OCI-M2 (cell line): ENCODE data around the gene PRELP.
"Not testable (repeated sequence)": the region's sequence is repeated elsewhere in the genome, so short reads cannot be mapped to it uniquely, and the experiment has no call there.

ENCODE experiments used
- DNase-seq: peaks from one replicate; lab custom pipeline; 2025; ENCODE audit not compliant: unreplicated experiment; lab: John Stamatoyannopoulos, UW

Gene PRELP

DNA sequence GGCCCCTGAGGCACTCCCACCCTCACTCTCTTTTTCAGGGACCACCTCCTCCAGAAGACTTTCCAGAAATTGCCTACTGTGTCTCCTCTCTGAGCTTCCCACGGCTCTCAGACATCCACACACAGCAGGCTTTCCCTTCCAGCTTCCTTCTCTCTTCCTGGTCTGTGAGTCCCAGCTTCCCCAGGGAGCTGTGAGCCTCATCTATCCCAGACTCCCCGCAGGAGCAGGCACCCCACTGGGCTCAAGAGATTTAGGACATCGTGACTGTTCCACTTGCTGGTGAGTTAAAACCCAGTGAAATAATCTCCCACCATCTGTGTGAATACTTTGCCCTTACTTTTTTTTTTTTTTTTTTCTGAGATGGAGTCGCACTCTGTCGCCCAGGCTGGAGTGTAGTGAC is 22.0 kb upstream of the PRELP start:
- DNase-seq, result no peak

GRCh38 chr1:203454986-203455471 is 20.6 kb upstream of the PRELP start:
- DNase-seq, result no peak

DNA sequence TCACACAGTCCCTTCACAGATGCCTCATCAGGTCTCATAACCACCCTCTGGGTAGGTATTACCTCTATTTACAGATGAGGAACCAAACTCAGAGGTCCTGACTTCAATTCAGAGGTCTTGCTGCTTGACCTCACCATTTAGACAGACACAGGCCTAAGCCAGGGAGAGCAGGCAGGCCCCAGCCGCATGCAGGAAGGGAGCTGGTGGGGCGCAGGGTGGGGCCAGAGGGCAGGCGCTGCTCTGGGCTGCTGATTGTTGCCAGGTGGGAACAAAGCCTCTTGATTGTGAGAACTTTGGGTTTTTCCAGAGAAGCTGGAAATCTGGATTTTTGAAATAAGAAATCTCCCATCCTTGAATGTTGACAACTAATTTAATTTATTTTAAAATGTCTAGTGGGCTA is 19.9 kb upstream of the PRELP start:
- DNase-seq, result no peak

GRCh38 chr1:203456577-203456976 is 19.0 kb upstream of the PRELP start:
- no peak for DNase-seq

DNA sequence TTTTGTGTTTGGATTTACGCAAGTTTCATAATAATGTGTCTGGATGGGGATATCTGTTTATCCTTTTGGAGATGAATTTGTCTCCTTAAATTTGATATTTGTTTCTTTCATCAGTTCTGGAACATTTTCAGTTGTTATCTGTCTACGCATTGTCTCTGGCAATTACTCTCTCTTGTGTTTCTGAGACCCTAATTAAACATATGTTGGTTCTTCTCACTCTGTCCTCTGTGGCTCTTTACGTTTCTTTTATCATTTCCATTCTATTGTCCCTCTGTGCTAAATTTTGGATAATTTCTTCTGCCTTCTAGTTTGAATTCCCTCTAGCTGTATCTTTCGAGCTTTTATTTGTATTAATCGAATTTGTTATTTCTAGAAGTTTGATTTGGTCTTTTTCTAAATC is 17.5 kb upstream of the PRELP start:
- DNase-seq, result no peak

GRCh38 chr1:203459671-203460201 is 15.9 kb upstream of the PRELP start:
- no peak for DNase-seq

- no peak for DNase-seq
These were observed 13.9 kb upstream of the PRELP start for GRCh38 chr1:203461717-203462116.

DNA sequence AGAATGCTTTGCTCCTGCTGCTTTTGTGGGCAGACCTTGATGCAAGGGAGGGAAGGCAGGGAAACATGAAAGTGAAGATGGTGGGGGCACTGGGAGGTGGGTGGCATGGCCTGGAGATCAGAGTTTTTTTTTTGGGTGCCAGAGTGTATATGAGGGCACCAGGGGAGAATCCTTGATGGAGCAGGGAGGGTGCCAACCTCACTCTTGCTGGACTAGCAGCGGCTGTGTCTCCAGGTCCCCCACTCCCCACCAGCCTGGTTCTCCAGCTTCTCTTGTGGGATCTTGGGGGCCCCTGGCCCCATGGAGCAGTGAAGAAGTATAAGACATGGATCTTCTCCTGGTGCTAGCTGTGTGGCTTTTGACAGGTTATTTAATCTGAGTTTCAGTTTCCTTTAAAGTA is 13.5 kb upstream of the PRELP start:
- no peak for DNase-seq

DNA sequence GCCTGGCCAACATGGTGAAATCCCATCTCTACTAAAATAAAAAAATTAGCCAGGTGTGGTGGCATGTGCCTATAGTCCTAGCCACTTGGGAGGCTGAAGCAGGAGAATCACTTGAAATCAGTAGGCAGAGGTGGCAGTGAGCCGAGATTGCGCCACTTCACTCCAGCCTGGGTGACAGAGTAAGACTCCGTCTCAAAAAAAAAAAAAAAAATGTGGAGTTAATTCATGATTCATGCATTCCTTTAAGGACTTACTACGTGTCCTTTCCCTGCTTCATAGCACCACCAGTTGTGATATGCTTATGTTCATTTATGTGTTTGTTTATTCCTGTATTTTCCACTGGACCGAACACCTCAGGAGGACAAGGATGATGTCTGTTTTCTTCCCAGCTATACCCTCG is 12.7 kb upstream of the PRELP start:
- no peak for DNase-seq

GRCh38 chr1:203463469-203464062 is 12.0 kb upstream of the PRELP start:
- DNase-seq, result no peak

DNA sequence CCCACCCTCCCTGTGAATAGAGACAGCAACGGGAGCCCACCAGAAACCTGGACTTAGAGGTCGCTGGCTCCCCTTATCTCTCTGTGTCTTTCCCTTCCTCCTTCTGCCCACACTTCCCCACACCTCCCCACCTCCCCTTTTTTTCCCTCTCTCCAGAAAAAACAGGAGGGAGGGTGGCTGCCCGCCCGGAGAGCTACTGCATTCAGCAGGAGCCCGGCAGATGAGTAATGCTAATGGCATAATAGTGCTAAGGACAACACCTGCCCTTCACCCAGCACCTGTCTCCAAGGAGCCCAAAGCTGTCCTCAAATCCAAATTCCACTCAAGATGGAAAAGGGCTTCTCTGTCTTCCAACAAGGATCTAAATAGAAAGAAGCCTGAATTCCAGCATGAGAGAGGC is 11.4 kb upstream of the PRELP start:
- no peak for DNase-seq

GRCh38 chr1:203464743-203465142 is 10.9 kb upstream of the PRELP start:
- DNase-seq, result no peak

DNA sequence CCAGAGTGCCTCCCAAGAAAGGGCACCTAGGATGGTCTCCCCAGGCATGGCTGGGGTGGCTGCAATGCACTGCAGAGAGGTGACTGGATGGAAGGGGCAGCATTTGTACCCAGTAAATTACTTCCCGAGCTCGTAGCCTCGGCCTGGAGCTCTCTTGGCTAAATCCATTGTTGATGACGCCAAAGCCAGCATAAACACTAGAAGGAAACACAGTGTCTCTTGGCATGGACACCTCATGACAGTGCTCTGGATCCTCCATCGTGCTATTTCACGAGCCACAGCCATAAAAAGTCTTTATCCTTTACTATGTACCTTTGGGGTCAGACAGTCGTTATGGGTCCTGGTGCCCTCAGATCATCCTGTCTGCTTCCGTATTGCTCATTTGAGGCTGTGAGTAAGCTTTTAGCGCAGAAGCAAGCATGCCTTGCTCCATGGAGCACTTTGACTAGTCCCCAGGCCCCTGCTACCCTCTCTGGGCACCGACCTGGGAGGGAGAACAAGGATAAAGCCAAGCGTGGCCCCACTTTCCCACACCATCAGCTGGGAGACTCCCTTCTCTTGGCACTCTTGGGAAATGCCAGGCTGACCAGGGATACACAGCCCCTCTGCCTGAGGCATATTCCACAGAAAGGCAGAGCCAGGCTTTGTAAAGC is 10.3 kb upstream of the PRELP start:
- DNase-seq, result no peak

GRCh38 chr1:203465948-203466347 is 9.7 kb upstream of the PRELP start:
- no peak for DNase-seq

- DNase-seq, result not testable (repeated sequence)
These were observed 8.6 kb upstream of the PRELP start for GRCh38 chr1:203466906-203467549.

DNA sequence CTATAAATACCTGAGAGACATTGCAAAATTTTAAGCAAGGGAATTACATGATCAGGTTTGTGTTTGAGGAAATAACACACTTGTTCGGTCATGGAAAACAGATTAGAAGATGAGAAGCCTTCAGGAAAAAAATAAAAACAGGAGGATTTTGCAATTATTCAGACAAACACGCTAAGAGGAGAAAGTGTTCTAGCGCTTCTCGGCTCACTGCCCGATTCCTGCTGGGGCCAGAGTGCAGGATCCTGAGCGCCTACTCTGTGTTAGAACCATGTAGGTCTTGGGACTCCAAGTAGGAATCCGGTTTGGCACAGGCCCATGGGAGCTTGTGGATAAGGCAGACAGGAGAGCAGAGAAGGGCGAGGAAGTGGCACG is 8.1 kb upstream of the PRELP start:
- DNase-seq, result no peak

DNA sequence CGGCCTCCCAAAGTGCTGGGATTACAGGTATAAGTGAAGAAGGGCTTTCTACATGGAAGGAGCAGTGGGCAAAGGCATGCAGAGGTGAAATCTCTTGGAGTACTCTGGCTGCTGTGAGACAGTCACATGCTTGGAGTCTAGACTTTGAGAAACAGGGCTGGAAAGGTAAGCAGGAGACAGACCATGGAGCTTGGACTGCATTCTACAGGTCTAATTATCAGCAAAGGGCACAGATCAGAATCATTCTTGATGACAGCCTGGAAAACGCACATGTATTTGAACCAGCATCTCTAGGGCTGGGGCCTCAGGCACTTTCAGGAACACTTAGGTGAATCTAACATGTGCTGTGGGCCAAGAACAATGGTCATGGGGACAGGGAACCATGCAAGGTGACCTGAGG is 7.3 kb upstream of the PRELP start:
- no peak for DNase-seq

DNA sequence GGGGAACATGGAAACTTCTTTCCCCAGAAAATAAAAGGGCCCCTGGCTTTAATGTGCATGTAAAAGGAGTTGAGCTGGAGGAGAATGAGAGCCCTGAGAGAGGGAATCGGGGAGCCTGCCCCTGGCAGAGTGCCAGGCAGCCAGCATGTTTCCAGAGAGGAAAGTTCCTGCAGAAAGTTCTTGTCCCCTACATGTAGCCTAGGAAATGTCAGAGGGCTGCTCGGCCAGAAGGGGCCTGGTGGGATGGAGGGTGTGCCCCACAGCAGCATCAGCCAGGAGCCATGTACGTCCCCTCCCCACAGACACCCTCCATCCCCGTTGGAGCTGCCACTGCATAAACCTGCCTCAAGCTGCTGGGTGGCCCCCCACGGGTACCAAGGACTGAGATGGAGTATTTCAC is 5.4 kb upstream of the PRELP start:
- DNase-seq, result no peak

- DNase-seq, result no peak
These were observed 3.8 kb upstream of the PRELP start for GRCh38 chr1:203471841-203472240.

- no peak for DNase-seq
These were observed 2.3 kb upstream of the PRELP start for GRCh38 chr1:203473281-203473680.

DNA sequence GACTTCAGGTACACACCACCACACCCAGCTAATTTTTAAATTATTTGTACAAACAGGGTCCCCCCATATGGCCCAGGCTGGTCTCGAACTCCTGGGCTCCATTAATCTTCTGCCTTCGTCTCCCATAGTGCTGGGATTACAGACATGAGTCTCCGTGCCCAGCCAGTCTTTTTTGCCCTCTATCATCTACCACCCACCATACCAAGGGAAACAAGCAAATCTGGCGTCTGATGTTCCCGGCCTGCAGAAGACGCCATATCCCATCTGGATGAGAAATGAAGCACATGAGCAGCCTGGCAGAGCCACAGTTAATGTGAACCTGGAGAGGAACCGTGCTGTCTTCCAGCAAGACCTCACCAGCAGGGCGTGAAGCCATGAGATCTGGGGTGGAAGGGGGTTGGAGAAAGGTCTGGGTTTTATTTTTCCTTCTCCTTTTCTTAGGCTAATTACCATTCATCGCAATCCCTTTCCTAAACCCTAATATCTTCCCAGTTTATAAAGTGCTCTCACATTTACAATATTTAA is 1.8 kb upstream of the PRELP start:
- DNase-seq, result no peak

GRCh38 chr1:203476216-203476814 is 709 bp downstream of the PRELP start:
- DNase-seq, result no peak
